Measurements from ENCODE around the gene DDX4. TPM values are rescaled to one million over a fixed set of nuclear protein-coding genes. Genes with fewer than 3 reads are reported as not detected.

Gene DDX4
- total RNA-seq, 4 donors from 2014 or later: 0.27 to 0.33 TPM; not detected in 2

- H3K4me1 ChIP-seq: no peaks in the 10 kb centered on the region
- H3K4me3 ChIP-seq (replicated peaks in 1 of 3): no peak overlapping the region
- intact Hi-C loops (cut with DNase I): no loop called here
- no peaks in the 10 kb centered on the region for H3K9me3 ChIP-seq
- DNase-seq: no peak
- TF ChIP-seq, protein P1, sequence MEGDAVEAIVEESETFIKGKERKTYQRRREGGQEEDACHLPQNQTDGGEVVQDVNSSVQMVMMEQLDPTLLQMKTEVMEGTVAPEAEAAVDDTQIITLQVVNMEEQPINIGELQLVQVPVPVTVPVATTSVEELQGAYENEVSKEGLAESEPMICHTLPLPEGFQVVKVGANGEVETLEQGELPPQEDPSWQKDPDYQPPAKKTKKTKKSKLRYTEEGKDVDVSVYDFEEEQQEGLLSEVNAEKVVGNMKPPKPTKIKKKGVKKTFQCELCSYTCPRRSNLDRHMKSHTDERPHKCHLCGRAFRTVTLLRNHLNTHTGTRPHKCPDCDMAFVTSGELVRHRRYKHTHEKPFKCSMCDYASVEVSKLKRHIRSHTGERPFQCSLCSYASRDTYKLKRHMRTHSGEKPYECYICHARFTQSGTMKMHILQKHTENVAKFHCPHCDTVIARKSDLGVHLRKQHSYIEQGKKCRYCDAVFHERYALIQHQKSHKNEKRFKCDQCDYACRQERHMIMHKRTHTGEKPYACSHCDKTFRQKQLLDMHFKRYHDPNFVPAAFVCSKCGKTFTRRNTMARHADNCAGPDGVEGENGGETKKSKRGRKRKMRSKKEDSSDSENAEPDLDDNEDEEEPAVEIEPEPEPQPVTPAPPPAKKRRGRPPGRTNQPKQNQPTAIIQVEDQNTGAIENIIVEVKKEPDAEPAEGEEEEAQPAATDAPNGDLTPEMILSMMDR (IDR thresholded peaks at IDR 0.05): no peak
- TF ChIP-seq POLR2A (IDR thresholded peaks at IDR 0.05): no peak
- no peak overlapping the region for H3K27ac ChIP-seq
- WGBS, 2 donors: 84 to 91% methylated on average over 3 of the region's 3 CpGs
- no peaks in the 10 kb centered on the region for H3K36me3 ChIP-seq
- H3K27me3 ChIP-seq: no peaks in the 10 kb centered on the region
These were observed 92.1 kb downstream of the DDX4 start for GRCh38 chr5:55829956-55830355.

DNA sequence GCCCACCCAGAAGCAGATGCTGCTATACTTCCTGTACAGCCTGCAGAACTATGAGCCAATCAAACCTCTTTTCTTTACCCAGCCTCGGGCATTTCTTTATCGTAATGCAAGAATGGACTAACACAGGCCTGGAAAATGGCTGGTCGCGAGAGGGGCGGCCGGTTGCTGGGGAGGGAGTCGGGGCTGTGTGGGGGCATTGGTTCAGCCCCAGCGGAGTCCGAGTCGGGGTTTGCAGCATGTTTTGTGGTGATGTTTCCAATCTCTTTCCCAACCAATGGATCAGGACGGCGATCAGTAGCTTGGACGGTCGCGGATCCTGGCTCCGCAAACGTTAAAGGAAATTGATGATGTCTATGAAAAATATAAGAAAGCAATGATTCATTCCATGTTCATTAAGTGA, 94.6 kb downstream of the DDX4 start:
- no peak overlapping the region for H3K4me3 ChIP-seq (replicated peaks in 1 of 3)
- intact Hi-C loops (cut with DNase I): no loop called here
- H3K4me1 ChIP-seq: no peaks in the 10 kb centered on the region
- no peaks in the 10 kb centered on the region for H3K36me3 ChIP-seq
- WGBS, 2 donors: 96 to 98% methylated on average over 17 of the region's 17 CpGs
- TF ChIP-seq, protein P1 (IDR thresholded peaks at IDR 0.05): no peak
- TF ChIP-seq POLR2A (IDR thresholded peaks at IDR 0.05): no peak
- H3K27me3 ChIP-seq: no peaks in the 10 kb centered on the region
- no peak for DNase-seq
- no peaks in the 10 kb centered on the region for H3K9me3 ChIP-seq
- H3K27ac ChIP-seq: no peak overlapping the region

DNA sequence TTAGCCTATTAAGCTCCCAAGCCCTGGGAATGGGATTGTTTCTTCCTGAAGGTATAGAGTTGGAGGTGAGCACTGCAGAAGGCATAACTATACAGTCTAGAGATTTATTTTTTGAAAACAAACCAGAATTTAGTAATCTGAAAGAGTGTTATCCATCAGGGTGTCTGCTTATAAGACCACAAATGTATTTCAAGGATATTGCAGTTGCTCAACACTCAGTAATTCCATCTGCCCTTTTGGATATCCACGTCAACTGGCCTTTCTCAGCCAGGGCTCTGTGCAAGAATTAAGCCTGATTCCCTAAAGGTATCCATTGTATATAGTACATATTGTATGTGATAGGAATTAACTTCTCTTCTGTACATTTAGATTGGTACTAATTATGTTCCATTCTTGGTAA, 98.3 kb downstream of the DDX4 start:
- no peak for DNase-seq
- intact Hi-C loops (cut with DNase I): no loop called here
- 83 to 89% methylated on average over 1 of the region's 1 CpG for WGBS, 2 donors
- no peaks in the 10 kb centered on the region for H3K36me3 ChIP-seq
- H3K4me1 ChIP-seq: no peaks in the 10 kb centered on the region
- H3K9me3 ChIP-seq: no peaks in the 10 kb centered on the region
- TF ChIP-seq, protein P1 (IDR thresholded peaks at IDR 0.05): no peak
- no peak for TF ChIP-seq POLR2A (IDR thresholded peaks at IDR 0.05)
- no peaks in the 10 kb centered on the region for H3K27me3 ChIP-seq
- no peak overlapping the region for H3K27ac ChIP-seq
- no peak overlapping the region for H3K4me3 ChIP-seq (replicated peaks in 1 of 3)

- 82 to 87% methylated on average over 2 of the region's 2 CpGs for WGBS, 2 donors
- Histone ChIP-seq H3K27me3 (no peaks in the 10 kb centered on the region), H3K9me3 (no peaks in the 10 kb centered on the region), H3K4me3 (replicated peaks in 1 of 3) (no peak overlapping the region), H3K27ac (no peak overlapping the region), H3K4me1 (no peaks in the 10 kb centered on the region), H3K36me3 (no peaks in the 10 kb centered on the region)
- TF ChIP-seq, protein P1 (IDR thresholded peaks at IDR 0.05): no peak
- TF ChIP-seq POLR2A (IDR thresholded peaks at IDR 0.05): no peak
- intact Hi-C loops (cut with DNase I): no loop called here
- no peak for DNase-seq
These were observed 104.1 kb downstream of the DDX4 start for GRCh38 chr5:55841976-55842375.

DNA sequence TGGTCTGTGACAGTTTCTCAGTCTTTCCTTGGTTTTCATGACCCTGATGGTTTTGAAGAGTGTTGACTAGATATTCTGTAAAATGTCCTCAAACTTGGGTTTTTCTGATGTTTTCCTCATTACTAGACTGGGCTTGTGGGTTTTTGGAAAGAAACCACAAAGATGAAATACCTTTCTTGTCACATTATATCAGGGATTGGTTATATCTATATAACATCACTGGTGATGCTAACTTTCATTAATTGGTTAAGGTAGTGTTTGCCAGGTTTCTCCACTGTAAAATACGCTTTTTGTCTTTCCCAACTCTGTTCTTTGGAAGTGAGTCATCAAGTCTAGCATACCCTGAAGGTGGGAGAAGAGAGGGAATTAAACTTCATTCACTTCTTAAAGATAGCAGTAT, 110.0 kb downstream of the DDX4 start:
- H3K4me1 ChIP-seq: no peaks in the 10 kb centered on the region
- no peaks in the 10 kb centered on the region for H3K27me3 ChIP-seq
- no peaks in the 10 kb centered on the region for H3K9me3 ChIP-seq
- no peak for TF ChIP-seq POLR2A (IDR thresholded peaks at IDR 0.05)
- TF ChIP-seq, protein P1 (IDR thresholded peaks at IDR 0.05): no peak
- intact Hi-C loops (cut with DNase I): no loop called here
- no peak for DNase-seq
- no peak overlapping the region for H3K27ac ChIP-seq
- H3K4me3 ChIP-seq (replicated peaks in 1 of 3): no peak overlapping the region
- WGBS, 2 donors: 88 to 92% methylated on average over 1 of the region's 1 CpG
- H3K36me3 ChIP-seq: no peaks in the 10 kb centered on the region

Data from thyroid gland (tissue), 4 donors.